Measurements from ENCODE around the gene CDH22.

CDH22 gene

DNA sequence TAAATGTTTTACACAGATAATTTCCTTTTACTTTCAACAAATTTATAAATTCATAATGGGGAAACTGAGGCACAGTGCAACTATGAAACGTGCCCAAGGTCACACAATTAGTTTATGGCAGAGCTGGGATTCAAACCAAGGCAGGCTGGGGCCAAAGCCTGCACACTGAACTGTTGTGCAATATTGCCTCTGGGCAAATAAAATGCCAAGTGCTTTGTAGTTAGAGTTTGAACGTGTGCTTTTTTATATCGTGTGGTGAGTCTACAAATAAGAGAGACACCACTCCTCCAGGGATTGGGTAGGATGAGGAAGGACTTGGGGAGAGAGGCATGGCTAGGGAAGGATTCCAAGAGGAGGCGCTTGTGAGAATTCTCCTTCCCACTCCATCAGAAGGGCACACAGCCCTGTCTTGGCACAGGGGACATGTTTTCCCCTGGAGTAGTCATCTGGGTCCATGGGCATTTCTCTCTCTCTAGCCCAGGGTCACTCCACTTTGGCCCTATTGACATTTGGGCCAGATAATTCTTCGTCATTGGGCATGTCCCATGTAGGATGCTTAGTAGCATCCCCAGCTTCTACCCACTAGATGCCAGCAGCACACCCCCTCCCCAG, 2.8 kb upstream of the CDH22 start:
- H2AFZ ChIP-seq (ENCODE audit: low read depth, low read length), result no peak overlapping the region
- no peak for ATAC-seq (ENCODE audit: insufficient read depth, low read depth)
- no peaks in the 10 kb centered on the region for H3K9me3 ChIP-seq (ENCODE audit: insufficient read depth, low read length, severe bottlenecking)
- peaks cover 5% of the 10 kb centered on the region for H3K27me3 ChIP-seq (ENCODE audit: insufficient read depth, low read length, poor library complexity)
- no peak overlapping the region for H3K4me3 ChIP-seq (ENCODE audit: low read depth in 1 of 2, low read length in 2 of 2)
- H3K79me2 ChIP-seq (ENCODE audit: insufficient read depth, low read length), result no peaks in the 10 kb centered on the region
- no peak for DNase-seq
- TF ChIP-seq, protein P1, sequence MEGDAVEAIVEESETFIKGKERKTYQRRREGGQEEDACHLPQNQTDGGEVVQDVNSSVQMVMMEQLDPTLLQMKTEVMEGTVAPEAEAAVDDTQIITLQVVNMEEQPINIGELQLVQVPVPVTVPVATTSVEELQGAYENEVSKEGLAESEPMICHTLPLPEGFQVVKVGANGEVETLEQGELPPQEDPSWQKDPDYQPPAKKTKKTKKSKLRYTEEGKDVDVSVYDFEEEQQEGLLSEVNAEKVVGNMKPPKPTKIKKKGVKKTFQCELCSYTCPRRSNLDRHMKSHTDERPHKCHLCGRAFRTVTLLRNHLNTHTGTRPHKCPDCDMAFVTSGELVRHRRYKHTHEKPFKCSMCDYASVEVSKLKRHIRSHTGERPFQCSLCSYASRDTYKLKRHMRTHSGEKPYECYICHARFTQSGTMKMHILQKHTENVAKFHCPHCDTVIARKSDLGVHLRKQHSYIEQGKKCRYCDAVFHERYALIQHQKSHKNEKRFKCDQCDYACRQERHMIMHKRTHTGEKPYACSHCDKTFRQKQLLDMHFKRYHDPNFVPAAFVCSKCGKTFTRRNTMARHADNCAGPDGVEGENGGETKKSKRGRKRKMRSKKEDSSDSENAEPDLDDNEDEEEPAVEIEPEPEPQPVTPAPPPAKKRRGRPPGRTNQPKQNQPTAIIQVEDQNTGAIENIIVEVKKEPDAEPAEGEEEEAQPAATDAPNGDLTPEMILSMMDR (IDR thresholded peaks at IDR 0.05; ENCODE audit: borderline replicate concordance, extremely low read depth, low read length, poor library complexity, severe bottlenecking), result no peak
- no peak for TF ChIP-seq EZH2 (IDR thresholded peaks at IDR 0.05; ENCODE audit: borderline replicate concordance, low read depth, low read length, severe bottlenecking)
- H4K20me1 ChIP-seq (ENCODE audit: insufficient read depth, low read length), result peaks cover 5% of the 10 kb centered on the region
- H3K36me3 ChIP-seq (ENCODE audit: insufficient read depth, low read length), result no peaks in the 10 kb centered on the region
- no peak overlapping the region for H3K4me2 ChIP-seq (ENCODE audit: insufficient read depth, low read length)
- H3K4me1 ChIP-seq (ENCODE audit: insufficient read depth, low read length), result no peaks in the 10 kb centered on the region
- no peak overlapping the region for H3K9ac ChIP-seq (ENCODE audit: low read depth, low read length)
- H3K27ac ChIP-seq (ENCODE audit: low read length), result no peak overlapping the region

DNA sequence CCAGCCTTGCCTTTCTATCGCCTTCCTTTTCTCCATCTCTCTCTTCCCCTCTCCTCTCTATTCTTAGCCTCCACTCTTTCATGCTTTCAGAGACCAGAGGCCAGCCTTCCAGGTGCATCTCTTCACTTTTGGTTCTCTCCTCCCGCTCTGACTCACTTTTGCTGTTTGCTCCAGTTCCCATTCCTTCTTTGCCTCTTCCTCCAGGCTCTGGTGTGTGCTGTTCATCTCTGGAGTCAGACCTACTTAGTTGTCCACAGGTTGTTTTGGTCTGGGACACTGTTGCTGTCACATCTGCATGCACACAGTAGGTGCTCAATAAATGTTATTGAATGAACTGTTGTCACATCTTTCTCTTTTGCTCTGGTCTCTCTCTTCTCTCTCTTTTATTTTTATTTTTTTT, 1.6 kb upstream of the CDH22 start:
- Histone ChIP-seq H3K4me2 (ENCODE audit: insufficient read depth, low read length) (no peak overlapping the region), H3K4me1 (ENCODE audit: insufficient read depth, low read length) (no peaks in the 10 kb centered on the region), H3K27ac (ENCODE audit: low read length) (no peak overlapping the region), H3K36me3 (ENCODE audit: insufficient read depth, low read length) (no peaks in the 10 kb centered on the region), H3K9me3 (ENCODE audit: insufficient read depth, low read length, severe bottlenecking) (no peaks in the 10 kb centered on the region), H3K27me3 (ENCODE audit: insufficient read depth, low read length, poor library complexity) (peaks cover 14% of the 10 kb centered on the region), H3K79me2 (ENCODE audit: insufficient read depth, low read length) (no peaks in the 10 kb centered on the region), H3K9ac (ENCODE audit: low read depth, low read length) (no peak overlapping the region), H2AFZ (ENCODE audit: low read depth, low read length) (no peak overlapping the region), H3K4me3 (ENCODE audit: low read depth in 1 of 2, low read length in 2 of 2) (no peak overlapping the region), H4K20me1 (ENCODE audit: insufficient read depth, low read length) (peaks cover 12% of the 10 kb centered on the region)
- DNase-seq, result no peak
- no peak for ATAC-seq (ENCODE audit: insufficient read depth, low read depth)
- no peak for TF ChIP-seq EZH2 (IDR thresholded peaks at IDR 0.05; ENCODE audit: borderline replicate concordance, low read depth, low read length, severe bottlenecking)
- TF ChIP-seq, protein P1 (IDR thresholded peaks at IDR 0.05; ENCODE audit: borderline replicate concordance, extremely low read depth, low read length, poor library complexity, severe bottlenecking), result no peak

DNA sequence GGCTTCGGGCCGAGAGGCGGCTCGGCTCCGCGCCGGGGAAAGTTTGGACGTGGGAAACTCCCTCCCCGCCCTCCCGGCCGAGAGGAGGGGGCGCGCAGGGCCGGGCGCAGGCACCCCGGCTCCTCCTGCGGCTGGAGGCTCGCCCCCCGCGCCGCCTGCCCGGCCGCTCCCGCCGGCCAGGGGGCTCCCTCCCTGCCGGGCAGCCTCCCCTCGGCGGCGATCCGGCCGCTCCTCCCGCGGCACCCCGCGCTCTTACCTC, 370 bp downstream of the CDH22 start:
- Histone ChIP-seq H3K27me3 (ENCODE audit: insufficient read depth, low read length, poor library complexity) (peaks cover 20% of the 10 kb centered on the region), H3K79me2 (ENCODE audit: insufficient read depth, low read length) (no peaks in the 10 kb centered on the region), H3K27ac (ENCODE audit: low read length) (no peak overlapping the region), H2AFZ (ENCODE audit: low read depth, low read length) (no peak overlapping the region), H4K20me1 (ENCODE audit: insufficient read depth, low read length) (peaks cover 13% of the 10 kb centered on the region), H3K4me1 (ENCODE audit: insufficient read depth, low read length) (no peaks in the 10 kb centered on the region), H3K9me3 (ENCODE audit: insufficient read depth, low read length, severe bottlenecking) (no peaks in the 10 kb centered on the region), H3K4me3 (ENCODE audit: low read depth in 1 of 2, low read length in 2 of 2) (no peak overlapping the region), H3K36me3 (ENCODE audit: insufficient read depth, low read length) (no peaks in the 10 kb centered on the region), H3K9ac (ENCODE audit: low read depth, low read length) (no peak overlapping the region), H3K4me2 (ENCODE audit: insufficient read depth, low read length) (no peak overlapping the region)
- DNase-seq (no peak), ATAC-seq (ENCODE audit: insufficient read depth, low read depth) (no peak)
- TF ChIP-seq, protein P1 (IDR thresholded peaks at IDR 0.05; ENCODE audit: borderline replicate concordance, extremely low read depth, low read length, poor library complexity, severe bottlenecking), result no peak
- no peak for TF ChIP-seq EZH2 (IDR thresholded peaks at IDR 0.05; ENCODE audit: borderline replicate concordance, low read depth, low read length, severe bottlenecking)

All from DND-41 (cell line).